ENCODE data around the gene ZNF536. TPM values are rescaled to one million over a fixed set of nuclear protein-coding genes. Genes with fewer than 3 reads are reported as not detected.

Gene ZNF536
- total and polyA plus RNA-seq, 9 donors = 0.13 to 0.52 (median 0.28) TPM; not detected in 4

DNA sequence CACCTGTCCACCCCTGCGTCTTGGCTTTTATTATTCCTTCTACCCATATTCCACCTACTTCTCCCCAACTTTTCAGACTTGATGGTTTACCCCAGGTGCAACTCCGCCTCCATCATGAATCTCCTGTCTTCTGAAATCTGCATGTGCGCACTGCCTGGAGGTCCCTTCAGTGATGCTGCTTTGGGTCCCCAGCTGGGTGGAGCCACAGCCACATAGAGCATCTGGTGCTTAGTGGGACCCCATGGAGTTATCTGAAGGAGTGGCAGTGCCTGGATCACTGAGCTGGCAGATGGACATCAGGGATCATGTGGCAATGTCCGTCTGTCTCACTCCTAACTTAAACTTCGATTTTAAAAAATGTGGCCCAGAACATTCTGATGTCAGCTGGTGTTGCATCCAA is 13.5 kb downstream of the ZNF536 start:
- intact Hi-C loops (cut with DNase I) = no loop called here
- no peak for DNase-seq
- Histone ChIP-seq H3K4me1 (ENCODE audit: insufficient read depth) (no peaks in the 10 kb centered on the region), H3K9me3 (no peaks in the 10 kb centered on the region), H3K4me3 (no peak overlapping the region), H3K27me3 (no peaks in the 10 kb centered on the region), H3K27ac (no peak overlapping the region), H3K36me3 (no peaks in the 10 kb centered on the region)
- 85 to 95% (median 88%) methylated on average over 5 of the region's 5 CpGs for WGBS, 3 donors
- TF ChIP-seq, protein P1, sequence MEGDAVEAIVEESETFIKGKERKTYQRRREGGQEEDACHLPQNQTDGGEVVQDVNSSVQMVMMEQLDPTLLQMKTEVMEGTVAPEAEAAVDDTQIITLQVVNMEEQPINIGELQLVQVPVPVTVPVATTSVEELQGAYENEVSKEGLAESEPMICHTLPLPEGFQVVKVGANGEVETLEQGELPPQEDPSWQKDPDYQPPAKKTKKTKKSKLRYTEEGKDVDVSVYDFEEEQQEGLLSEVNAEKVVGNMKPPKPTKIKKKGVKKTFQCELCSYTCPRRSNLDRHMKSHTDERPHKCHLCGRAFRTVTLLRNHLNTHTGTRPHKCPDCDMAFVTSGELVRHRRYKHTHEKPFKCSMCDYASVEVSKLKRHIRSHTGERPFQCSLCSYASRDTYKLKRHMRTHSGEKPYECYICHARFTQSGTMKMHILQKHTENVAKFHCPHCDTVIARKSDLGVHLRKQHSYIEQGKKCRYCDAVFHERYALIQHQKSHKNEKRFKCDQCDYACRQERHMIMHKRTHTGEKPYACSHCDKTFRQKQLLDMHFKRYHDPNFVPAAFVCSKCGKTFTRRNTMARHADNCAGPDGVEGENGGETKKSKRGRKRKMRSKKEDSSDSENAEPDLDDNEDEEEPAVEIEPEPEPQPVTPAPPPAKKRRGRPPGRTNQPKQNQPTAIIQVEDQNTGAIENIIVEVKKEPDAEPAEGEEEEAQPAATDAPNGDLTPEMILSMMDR (IDR thresholded peaks at IDR 0.05) = no peak
- TF ChIP-seq EP300 (IDR thresholded peaks at IDR 0.05) = no peak
- TF ChIP-seq POLR2A (IDR thresholded peaks at IDR 0.05) = no peak

DNA sequence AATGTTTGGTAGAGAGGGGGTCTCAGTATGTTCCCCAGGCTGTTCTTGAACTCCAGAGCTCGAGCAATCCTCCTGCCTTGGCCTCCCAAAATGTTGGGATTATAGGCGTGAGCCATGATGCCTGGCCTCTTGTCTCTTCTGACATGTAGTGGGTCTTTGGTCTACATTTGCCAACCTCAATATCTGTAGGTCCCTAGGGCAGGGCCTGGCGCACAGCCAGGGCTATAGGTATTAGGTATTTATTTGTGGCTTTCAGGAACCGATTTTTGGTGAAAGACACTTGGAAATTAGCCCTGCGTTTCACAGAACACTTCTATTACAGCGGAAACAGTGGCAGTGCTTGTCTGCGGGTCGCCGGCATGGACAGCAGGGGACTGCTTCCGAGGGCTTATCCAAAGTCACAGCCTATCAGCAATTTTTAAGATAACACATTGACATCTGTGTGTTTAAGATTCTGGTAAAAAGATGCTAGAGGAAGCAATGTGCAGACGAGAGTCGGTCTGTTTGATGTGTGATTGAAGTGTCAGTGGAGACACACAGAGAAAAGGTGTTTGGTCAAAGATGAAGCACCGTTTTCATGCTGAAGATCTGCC is 14.5 kb downstream of the ZNF536 start:
- Histone ChIP-seq H3K4me1 (ENCODE audit: insufficient read depth) (no peaks in the 10 kb centered on the region), H3K9me3 (no peaks in the 10 kb centered on the region), H3K27me3 (no peaks in the 10 kb centered on the region), H3K36me3 (no peaks in the 10 kb centered on the region), H3K27ac (no peak overlapping the region), H3K4me3 (no peak overlapping the region)
- TF ChIP-seq, protein P1 (IDR thresholded peaks at IDR 0.05) = no peak
- no peak for TF ChIP-seq EP300 (IDR thresholded peaks at IDR 0.05)
- no peak for TF ChIP-seq POLR2A (IDR thresholded peaks at IDR 0.05)
- 75 to 85% (median 80%) methylated on average over 13 of the region's 13 CpGs for WGBS, 3 donors
- intact Hi-C loops (cut with DNase I) = no loop called here
- no peak for DNase-seq

DNA sequence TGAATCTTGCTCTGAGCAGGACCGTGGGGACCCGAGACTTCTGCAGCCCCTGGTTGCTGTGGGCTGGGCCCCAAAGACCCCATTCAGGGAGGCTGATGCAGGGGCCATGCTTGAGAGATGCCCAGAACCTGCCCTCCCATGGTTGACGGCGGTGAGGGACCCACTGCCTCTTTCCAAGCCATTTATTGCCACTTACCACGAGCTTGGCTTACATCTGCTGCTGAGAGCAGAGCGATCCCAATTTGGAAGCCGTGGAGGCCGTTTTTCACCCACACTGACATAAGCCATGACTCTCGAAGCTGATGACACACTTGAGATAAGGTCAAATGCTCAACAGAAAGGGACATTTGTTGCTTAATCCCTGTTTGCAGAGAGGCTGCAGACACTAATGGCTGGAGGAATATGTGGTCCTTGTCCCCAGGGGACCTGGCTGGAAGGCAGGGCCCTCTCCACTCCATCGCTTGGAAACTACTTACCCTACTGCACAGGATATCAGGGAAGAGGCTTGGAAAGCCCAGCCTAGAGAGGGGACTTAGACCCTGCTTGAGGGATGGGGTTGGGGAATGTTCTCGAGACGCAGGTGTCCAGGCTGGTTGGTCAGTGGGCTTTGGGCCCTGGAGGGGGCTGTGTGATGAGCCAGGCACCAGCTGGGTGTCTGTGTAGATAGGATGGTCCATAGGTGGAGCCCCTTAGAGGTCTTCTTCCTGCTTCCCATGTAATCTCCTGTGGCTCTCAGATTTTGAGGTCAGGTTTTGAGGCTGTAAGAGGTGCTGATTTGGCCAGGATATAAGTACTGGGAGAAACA is 15.3 kb downstream of the ZNF536 start:
- TF ChIP-seq POLR2A (IDR thresholded peaks at IDR 0.05) (no peak), EP300 (IDR thresholded peaks at IDR 0.05) (no peak)
- TF ChIP-seq, protein P1 (IDR thresholded peaks at IDR 0.05) = no peak
- Histone ChIP-seq H3K4me3 (no peak overlapping the region), H3K9me3 (no peaks in the 10 kb centered on the region), H3K4me1 (ENCODE audit: insufficient read depth) (no peaks in the 10 kb centered on the region), H3K27ac (no peak overlapping the region), H3K27me3 (no peaks in the 10 kb centered on the region), H3K36me3 (no peaks in the 10 kb centered on the region)
- WGBS, 3 donors = 68 to 73% (median 69%) methylated on average over 12 of the region's 12 CpGs
- DNase-seq = no peak
- intact Hi-C loops (cut with DNase I) = no loop called here

DNA sequence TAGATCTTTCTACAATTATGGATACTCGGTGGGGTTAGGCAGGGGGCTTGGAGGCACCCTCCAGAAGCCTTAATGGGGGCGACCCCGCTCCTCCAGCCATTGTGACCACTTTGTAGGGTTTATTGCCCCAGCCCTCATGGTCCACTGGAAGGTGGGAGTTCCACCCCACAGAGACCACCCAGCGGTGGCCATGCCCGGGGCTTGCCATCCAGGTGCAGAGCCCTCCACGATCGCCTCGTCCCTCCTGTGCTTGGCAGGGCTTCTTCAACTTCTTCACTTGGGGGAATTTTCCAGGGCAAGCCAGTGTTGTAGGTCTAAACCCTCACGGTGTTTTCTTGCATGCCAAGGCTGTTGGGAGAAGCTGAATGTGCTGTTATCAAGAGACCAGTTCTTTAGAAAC is 16.1 kb downstream of the ZNF536 start:
- Histone ChIP-seq H3K27ac (no peak overlapping the region), H3K36me3 (no peaks in the 10 kb centered on the region), H3K4me1 (ENCODE audit: insufficient read depth) (no peaks in the 10 kb centered on the region), H3K4me3 (no peak overlapping the region), H3K9me3 (no peaks in the 10 kb centered on the region), H3K27me3 (no peaks in the 10 kb centered on the region)
- no peak for DNase-seq
- intact Hi-C loops (cut with DNase I) = no loop called here
- TF ChIP-seq, protein P1 (IDR thresholded peaks at IDR 0.05) = no peak
- no peak for TF ChIP-seq EP300 (IDR thresholded peaks at IDR 0.05)
- no peak for TF ChIP-seq POLR2A (IDR thresholded peaks at IDR 0.05)
- WGBS, 3 donors = 89 to 95% (median 95%) methylated on average over 9 of the region's 9 CpGs

Measured in ovary (tissue), 9 donors.